ENCODE measurements around the gene NOTCH4.
A peak's percentile ranks its signal among the peaks of the same experiment; 100 is the strongest.
"Not testable (repeated sequence)": the region's sequence is repeated elsewhere in the genome, so short reads cannot be mapped to it uniquely, and the experiment has no call there.

NOTCH4 gene

GRCh38 chr6:32216285-32216684 is 7.6 kb downstream of the NOTCH4 start:
- DNase-seq = no peak

GRCh38 chr6:32215617-32216016 is 8.2 kb downstream of the NOTCH4 start:
- no peak for DNase-seq

- no peak for DNase-seq
These were observed 9.7 kb downstream of the NOTCH4 start for GRCh38 chr6:32214126-32214525.

- DNase-seq = no peak
These were observed 10.2 kb downstream of the NOTCH4 start for GRCh38 chr6:32213649-32214048.

- no peak for DNase-seq
These were observed 11.6 kb downstream of the NOTCH4 start for GRCh38 chr6:32212076-32212760.

GRCh38 chr6:32211432-32211831 is 12.4 kb downstream of the NOTCH4 start:
- DNase-seq = not testable (repeated sequence)

GRCh38 chr6:32210191-32210601 is 13.7 kb downstream of the NOTCH4 start:
- no peak for DNase-seq

- no peak for DNase-seq
These were observed 14.9 kb downstream of the NOTCH4 start for GRCh38 chr6:32208996-32209395.

GRCh38 chr6:32204268-32204715 is 19.6 kb downstream of the NOTCH4 start:
- DNase-seq = no peak

- DNase-seq = no peak
These were observed 20.2 kb downstream of the NOTCH4 start for GRCh38 chr6:32203426-32204267.

GRCh38 chr6:32202186-32202585 is 21.7 kb downstream of the NOTCH4 start:
- DNase-seq = no peak

- DNase-seq = no peak
These were observed 23.0 kb downstream of the NOTCH4 start for GRCh38 chr6:32200711-32201475.

- no peak for DNase-seq
These were observed 25.0 kb downstream of the NOTCH4 start for GRCh38 chr6:32198866-32199265.

GRCh38 chr6:32198345-32198696 is 25.5 kb downstream of the NOTCH4 start:
- no peak for DNase-seq

GRCh38 chr6:32196682-32197616 is 26.9 kb downstream of the NOTCH4 start:
- DNase-seq = no peak

GRCh38 chr6:32195902-32196681 is 27.8 kb downstream of the NOTCH4 start:
- DNase-seq = peak; percentile 63

- DNase-seq = peak; percentile 100
These were observed 28.3 kb downstream of the NOTCH4 start for GRCh38 chr6:32195652-32195901.

- peak; percentile 35 for DNase-seq
These were observed 28.8 kb downstream of the NOTCH4 start for GRCh38 chr6:32194825-32195651.

- no peak for DNase-seq
These were observed 29.5 kb downstream of the NOTCH4 start for GRCh38 chr6:32194388-32194787.

GRCh38 chr6:32193096-32193495 is 30.8 kb downstream of the NOTCH4 start:
- DNase-seq = not testable (repeated sequence)

- DNase-seq = peak; percentile 80
These were observed 31.2 kb downstream of the NOTCH4 start, which contains the start of gene GPSM3 for GRCh38 chr6:32192608-32193039. TSS of gene GPSM3 (minus strand) at chr6:32192643. CDS start at chr6:32192513, 130 bp downstream.
